Activated CD8-positive, alpha-beta memory T cell treated with anti-CD3 and anti-CD28 coated beads for 4 hours (primary cell): ENCODE data around the gene GAD1.

Source experiments
- DNase-seq, 2 donors: peaks; one replicate each; pipeline ENCODE4 v3.0.0-alpha.2; 2020; ENCODE audit warnings: low read depth in 2 of 2

GAD1 gene

DNA sequence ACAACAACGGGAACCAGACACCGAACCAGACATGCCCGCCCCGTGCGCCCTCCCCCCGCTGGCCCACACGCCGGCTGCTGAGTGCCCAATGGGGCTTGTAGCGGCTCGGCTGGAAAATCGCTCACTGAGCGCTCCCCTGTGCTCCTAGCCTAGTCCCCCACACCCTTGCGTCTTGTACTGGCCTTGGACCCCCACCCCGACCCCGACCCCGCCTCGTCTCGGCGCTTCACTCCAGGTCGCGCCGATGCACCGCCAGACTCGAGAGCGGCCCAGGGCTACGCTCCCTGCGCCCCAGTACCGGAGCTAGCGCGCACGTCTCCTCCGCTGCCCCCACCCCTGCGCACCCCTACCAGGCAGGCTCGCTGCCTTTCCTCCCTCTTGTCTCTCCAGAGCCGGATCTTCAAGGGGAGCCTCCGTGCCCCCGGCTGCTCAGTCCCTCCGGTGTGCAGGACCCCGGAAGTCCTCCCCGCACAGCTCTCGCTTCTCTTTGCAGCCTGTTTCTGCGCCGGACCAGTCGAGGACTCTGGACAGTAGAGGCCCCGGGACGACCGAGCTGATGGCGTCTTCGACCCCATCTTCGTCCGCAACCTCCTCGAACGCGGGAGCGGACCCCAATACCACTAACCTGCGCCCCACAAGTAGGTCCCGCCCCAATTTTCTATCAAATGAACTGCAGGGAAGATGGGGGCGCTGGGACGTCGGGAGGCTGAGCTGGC lies 1.5 kb downstream of the GAD1 start:
- DNase-seq = no peak

DNA sequence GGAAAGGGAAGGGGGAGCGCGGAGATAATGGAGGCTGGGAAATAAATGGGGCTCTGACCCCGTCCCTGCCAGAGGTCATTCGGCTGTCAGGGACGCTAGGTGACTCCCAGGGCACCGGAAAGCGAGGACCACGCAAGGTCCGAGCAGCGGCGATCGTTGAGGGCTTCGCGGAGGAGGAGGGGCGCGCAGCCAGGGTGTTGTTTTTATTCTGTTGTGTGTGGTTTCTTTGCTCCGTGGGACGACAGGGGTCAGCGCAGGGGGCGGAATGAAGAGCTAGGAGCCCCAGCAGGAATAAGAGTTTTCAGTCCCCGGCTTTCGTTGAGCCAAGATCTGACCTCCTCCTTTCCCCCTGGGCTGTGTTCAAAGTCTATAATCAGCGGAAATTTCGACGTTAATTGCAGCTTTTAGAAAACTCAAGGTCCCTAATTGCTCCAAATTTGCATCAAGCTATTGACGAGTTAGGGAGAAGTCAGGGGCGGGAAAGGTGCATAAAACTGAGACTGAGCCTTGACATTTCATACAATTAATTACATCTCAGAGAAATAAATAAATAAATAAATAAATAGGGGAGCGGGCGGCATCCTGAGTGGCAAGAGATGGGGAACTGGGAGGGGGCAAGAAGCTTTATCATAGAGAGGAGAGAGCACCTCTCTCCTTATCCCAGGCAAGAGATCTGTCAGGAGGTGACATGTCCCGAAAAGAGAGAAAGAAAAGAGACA lies 2.2 kb downstream of the GAD1 start:
- DNase-seq = no peak

DNA sequence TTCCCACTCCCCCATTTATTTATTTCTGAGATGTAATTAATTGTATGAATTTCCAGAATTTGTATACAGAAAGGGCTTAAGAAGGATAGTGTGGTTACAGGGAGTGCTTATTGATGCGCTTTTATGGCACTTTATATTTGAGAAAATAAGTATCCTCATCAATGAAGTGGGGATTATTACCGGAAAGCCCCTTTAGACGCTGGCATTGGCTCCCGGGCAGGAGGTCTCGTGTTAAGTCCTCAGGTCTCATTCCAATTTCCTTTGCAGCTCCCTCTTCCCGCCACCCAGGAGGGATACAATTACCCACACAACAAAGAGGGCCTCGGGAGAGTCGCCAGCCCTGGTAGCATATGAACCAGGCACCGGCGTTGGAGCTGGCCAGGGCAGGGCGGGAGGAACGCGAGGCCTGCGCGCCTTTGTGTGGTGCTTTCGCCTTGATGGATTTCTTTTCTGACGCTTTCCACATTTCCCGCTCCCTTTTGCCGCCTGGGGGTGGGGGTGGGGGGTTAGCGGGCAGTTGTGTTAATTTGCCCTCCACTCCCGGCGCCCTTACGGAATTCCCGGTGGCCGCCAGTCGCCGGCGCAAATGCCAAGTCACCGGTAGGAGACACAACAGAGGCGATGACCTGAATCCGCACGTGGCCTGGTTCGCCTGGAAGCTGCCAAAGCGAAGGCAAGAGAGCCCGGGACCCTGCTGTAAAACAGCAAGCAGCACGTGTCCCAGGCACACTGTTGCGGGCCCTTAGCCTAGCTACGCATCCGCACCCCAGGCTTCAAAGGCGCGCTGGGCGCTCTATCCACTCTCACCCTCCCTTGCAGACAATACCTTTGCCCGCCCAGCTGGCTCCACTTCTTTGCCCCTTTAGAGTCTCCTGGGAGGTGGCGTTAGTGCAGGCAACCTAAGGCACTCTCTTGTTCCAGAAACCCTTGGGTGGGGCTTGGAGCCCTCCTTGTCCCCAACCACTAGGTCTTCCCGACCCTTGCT lies 3.3 kb downstream of the GAD1 start:
- DNase-seq = no peak

DNA sequence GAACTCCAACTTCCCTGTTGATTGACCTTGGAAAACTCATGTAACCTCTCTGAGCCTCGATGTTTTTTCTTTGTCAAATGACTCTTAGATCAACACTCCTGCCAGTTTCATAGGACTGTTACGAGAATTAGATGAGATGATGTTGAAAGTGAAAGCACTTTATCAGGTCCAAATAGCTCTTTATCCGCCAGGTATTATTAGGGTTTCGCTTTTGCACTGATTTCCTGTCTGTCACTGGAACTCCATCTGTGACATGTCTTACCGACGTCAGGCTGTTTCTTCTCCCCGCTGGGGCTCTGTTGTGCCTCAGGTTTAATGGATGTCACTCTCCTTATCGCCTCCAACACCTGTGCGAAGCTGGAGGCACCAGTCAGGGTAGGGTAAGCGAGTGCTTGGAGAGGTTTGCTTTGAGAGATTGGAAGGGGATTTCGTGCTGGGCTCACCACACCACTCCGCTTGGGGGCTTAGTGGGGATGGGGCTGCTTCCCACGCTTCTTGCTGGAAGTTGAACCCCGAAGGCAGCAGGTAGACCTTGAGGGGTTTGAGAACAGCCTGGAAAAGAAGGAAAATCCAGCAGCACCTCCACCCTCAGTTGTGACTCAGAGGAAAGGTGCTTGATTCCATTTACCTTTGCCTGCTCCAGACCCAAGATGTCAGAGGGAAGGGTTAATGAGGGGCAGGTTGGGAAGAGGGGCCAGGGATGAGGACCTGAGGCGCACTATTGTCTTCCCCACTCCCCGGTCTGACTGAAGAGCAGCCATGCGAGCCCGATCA lies 4.3 kb downstream of the GAD1 start:
- no peak for DNase-seq

DNA sequence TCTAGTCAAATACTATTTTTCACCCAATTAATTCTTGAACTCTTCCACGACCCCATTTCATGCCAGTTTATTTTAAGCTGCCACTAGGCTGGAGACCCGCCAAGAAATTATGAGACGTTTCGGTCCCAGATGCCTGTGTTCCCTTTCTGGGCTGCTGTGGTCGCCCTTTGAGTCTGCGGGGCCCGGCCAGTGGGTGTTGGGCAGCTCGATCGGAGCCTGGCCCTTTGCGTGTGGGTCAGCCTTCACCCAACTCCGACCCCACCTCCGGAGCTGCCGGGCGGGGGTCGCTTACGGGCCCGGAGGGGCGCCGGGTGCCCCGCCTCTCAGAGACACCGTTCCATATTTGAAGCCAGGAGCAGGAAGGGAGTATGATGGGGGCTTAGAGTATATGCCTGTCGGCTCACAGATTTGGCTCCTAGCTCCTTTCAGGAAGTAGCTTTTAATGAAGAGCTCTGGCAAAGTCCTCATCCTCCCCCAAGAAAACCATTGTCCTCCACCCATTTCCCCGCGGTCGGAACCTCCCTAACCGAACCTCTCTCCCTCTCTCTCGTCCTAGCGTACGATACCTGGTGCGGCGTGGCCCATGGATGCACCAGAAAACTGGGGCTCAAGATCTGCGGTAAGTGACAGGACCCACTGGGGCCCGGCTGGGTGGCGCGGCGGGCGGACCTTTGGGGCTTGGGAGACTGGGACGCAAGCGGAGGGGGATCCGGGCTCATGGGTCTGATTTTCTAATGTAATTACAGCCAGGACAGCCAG lies 5.0 kb downstream of the GAD1 start:
- no peak for DNase-seq

DNA sequence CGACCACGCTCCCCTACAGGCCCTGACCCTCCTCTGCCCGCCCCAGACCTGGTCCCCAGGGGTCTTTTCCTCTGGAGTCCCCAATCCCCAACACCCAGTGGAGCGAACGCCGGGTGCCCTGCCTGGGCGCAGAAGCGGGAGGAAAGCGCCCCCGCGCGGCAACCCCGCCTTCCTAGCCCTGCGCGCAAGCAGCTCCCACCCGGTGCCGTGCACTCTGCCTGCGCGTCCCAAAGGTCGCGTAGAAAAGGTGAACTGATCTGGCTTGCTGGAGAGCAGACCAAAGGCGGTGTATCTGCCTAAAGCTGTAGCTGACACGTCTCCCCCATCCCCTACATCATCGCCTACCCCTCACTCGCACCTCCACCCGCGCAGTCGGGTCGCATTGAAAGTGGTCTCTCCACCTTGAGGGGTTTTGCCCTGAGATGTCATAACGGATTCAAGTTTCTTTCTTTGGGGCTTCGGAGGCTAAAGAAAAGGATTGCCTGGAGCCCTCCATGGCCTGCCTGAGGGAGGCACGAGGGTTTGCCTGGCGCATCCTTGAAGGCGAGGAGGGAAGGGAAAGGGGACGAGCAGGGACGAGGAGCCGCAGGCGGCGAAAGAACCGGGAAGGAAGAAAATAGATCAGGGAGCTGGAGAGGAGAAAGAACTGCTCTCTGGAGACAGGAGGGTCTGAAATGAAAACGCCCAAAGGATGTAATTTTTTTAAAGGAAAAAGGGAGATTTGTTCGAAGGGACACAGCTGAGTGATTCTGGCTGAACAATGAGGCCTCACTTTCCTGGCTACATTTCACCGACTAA lies 5.8 kb downstream of the GAD1 start:
- DNase-seq = no peak

DNA sequence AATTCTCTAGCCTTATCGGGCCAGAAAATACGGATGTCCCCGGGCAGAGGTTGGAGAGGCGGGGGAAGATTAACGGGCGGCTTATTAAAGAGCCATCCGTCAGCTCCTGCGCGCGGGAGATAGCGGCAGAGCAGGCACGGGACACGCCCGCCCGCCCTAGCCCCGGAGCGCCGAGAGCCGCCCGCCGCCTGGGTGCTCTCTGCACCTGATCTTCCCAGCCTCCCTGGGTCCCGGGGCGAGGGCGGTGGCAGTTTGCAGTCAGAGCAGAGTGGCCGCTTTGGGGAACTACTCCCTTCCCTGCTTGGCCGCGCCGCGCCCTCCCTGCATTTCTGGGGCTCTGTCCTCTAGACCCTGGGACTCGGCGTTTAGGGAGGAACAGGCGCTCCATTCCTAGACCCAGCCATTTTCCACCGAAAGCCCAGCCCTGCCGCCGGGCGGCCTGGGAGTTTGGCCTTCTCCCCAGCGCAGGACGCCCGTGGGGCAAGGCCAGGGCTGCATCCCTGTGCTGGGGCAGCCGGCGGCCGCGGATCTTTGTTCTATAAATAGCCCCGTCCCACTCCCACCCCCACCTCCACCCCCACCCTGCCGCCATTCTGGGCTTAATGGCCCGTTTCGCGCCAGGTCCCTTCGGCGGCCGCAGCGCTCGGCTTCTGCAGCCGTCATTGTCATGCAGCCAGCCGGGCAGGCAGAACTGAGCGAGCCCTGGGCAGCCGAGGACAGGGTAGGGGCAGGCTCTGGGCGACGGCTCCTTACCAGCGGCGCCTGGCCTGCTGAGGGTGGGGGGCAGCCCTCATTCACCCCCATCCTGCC lies 6.6 kb downstream of the GAD1 start:
- no peak for DNase-seq

DNA sequence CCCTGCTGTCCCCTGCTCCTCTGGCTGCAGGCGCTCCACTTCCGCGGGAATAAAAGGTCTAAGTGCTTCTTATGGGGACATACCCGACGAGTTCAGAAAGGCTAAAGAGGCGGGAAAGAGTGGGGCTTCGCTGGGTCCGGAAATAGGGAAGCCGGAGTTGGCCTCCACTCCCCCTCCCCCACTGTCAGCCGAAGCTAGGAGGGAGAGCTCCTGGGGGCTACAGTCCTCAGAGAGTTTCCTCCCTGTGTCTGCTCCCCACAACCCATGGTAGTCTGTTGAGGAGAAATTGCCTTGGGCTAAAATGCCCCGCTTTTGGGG lies 7.2 kb downstream of the GAD1 start:
- no peak for DNase-seq

DNA sequence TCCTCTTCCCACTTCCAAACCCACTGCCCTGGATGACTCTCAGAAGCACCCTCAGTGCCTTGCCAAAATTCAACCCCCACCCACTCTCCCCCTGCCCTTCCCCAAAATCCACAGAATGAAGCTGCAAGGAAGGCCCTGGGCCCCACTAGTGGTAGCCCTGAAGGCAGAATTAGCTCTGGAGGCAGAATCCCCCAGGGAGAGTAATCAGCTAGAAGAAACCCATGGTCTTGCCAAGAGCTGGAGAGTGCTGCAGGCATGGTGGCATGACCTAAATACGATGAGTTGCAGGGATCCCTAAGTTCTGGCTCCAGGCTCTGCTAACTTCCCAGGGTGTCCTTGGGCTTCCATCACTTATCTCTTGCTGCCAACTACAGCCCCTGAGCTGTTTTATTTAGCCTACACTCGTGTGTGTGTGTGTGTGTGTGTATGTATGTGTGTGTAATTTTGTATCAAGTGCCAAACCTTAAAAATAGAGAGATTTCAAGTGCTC lies 7.9 kb downstream of the GAD1 start:
- no peak for DNase-seq

DNA sequence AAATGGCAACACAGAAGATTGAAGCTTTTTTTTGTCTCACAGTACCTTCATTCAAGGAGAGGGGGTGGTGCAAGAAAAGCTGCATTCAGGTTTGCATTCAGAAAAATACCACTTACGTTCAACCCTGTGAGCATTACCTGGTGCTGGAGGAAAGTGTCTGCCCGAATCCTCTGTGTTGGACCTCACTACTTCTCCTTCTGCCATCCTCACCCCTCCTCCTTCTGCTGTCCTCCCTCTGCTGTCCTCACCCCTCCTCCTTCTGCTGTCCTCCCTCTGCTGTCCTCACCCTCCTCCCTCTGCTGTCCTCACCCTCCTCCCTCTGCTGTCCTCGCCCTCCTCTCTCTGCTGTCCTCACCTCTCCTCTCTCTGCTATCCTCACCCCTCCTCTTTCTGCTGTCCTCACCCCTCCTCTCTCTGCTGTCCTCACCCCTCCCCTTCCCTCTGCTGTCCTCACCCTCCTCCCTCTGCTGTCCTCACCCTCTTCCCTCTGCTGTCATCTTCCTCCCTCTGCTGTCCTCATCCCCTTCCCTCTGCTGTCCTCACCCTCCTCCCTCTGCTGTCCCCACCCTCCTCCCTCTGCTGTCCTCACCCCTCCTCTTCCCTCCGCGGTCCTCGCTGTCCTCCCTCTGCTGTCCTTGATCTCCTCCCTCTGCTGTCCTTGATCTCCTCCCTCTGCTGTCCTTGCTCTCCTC lies 11.3 kb downstream of the GAD1 start:
- no peak for DNase-seq

DNA sequence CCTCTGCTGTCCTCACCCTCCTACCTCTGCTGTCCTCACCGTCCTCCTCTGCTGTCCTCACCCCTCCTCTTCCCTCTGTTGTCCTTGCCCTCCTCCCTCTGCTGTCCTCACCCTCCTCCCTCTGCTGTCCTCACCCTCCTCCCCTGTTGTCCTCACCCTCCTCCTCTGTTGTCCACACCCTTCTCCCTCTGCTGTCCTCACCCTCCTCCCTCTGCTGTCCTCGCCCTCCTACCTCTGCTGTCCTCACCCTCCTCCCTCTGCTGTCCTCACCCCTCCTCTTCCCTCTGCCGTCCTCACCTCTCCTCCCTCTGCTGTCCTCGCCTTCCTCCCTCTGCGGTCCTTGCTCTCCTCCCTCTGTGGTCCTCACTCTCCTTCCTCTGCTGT lies 11.8 kb downstream of the GAD1 start:
- no peak for DNase-seq

DNA sequence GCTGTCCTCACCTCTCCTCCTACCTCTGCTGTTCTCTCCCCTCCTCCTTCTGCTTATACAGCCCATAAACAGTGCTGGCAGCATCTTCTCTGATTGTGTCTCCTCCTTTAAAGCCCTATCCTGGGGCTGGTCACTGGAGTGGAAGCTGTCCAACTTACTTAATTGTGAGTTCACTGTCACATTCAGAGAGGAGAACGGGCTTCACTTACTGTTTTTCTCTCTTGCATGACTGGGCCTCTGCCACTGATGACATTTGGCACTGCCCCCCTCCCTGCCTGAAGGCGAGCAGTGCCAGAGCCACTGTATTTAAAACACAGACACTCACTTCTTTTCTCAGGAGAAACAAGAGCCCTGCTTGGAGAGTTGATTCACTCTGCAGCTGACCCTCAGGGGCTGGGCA lies 12.3 kb downstream of the GAD1 start:
- no peak for DNase-seq

DNA sequence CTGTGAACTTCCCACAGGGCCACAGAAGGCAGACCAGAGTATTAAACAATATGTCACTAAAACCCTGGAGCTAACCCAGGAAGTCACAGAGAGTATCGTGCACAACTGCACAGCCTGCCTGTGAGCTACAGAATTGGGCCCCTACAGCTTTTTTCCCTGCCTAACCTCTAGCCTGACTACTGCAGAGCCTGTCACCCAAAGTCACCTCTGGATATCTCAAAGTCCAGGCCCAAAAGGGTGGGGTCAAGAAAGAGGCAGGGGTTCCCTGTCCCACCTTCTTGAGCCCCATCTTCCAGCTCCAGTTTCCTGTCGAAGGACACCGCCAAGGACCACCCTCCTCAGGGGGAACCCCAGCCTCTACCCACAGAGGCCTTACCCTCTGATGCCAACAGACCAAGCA lies 13.5 kb downstream of the GAD1 start:
- no peak for DNase-seq

DNA sequence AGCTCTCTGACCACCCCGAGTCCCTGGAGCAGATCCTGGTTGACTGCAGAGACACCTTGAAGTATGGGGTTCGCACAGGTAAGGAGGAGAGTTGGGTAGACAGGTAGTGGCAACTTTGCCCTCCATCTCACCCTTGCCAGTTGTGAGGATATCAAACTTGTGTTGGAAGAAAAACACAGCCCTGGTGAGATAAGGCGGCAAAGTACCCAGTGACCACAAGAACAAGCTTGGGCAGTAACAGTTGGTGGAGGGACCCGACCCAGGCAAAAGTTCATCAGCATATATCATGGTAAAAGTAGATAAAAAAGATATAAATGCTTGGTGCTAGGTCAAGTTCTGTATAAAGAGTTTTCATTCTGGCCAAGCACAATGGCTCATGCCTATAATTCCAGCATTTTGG lies 14.4 kb downstream of the GAD1 start:
- DNase-seq = no peak

DNA sequence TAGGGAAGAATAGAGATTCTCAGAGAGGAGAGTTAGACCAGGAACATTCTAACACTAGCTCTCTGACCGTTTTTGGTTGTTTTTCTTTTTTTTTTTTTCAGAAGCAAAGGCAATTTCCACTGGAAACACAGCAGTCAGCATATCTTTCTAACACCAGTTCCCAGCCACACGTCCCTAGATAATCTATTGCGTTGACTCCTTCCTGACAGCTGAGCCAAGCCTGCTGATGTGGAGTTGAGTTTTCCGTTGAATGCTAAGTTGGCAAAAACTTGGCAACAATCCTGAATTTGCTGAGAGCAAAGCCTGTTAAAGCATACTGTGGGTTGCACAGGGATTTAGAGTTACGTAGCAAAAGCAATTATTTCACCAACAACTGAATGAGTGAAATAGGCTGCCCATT lies 19.3 kb downstream of the GAD1 start:
- no peak for DNase-seq

DNA sequence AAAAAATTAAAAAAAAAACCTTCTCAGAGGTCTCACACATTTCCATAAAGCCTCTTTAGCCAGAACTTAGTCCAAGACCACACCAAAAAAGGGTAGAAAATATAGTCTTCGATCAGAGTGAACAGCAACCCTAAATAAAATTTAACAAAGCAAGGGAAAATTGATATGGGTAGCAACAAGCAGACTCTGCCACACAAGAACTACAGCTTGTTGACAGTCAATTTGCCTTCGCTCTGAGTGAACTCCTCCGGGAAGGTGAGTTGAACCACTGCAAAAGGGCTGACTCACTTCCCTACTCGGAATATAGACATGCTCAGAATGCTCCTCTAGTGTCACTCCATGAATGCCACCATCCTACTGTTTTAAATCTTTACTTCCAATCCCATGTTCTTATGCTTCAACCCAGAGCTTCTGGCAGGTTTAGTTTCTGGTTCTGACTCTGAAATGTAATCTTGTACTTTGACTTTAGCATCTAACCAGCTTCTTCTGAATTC lies 24.1 kb downstream of the GAD1 start:
- no peak for DNase-seq

DNA sequence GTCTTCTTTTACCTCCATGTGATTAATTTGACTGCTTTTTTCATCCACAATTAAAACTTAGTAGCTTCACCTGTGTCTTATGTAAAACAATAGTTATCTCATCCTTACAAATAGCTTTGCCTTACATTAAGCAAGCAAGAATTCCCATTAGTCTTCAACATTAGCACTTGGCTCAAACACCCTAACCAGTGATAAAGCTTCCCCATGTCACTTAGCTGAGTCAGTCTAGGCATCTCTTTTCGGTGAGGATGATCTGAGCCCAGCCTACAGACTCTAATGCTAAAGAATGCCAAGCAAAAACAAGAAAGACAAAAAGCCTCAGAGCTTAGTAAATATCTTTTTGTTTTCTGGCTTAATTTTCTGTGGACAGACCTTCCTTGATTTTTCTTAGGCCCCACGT lies 26.1 kb downstream of the GAD1 start:
- no peak for DNase-seq

DNA sequence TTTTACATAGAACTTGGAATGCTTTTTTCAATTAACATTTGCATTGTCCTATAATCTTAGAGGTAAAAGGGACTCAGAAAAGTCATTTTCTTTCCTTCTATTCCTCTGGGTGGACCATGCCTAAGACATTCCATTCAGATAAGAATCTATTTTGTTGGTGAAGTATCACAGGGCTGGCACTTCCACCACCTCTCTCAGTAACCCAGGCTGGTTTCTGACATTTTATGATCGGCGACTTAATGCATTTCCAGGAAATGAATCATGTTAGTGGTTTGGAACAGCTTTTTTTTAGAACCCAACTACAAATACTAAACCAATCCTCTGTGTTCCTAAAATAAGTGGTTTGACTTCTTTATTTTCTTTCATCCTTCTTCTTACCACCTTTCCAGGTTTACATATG lies 27.0 kb downstream of the GAD1 start:
- DNase-seq = no peak

DNA sequence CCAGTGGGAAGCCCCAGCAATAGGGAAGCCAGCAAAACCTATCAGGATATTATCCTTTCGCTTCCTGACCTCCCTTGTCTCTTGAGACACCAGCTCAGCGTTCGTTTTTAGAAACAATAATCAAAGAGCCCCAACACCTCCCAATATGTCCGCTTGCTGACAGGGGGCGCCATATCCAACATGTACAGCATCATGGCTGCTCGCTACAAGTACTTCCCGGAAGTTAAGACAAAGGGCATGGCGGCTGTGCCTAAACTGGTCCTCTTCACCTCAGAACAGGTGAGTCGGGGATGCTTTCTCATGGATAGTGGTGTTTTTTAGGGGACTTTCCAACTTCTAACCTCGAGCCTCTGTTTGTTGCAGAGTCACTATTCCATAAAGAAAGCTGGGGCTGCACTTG lies 28.7 kb downstream of the GAD1 start:
- DNase-seq = no peak
